Calu3 (cell line): ENCODE measurements around the gene FAM219A. TPM values are rescaled to one million over a fixed set of nuclear protein-coding genes. Genes with fewer than 3 reads are reported as not detected.

Experiments used
- BruUV-seq: library from RNA; stranded (reverse); fragments of 400-500 nt; replicated peaks from 2 replicates; lab custom pipeline; 2021; lab: Mats Ljungman, UMichigan
- CTCF ChIA-PET: fragments of 300-600 bp; sonication (Branson Sonifier 250); formaldehyde crosslinking; loops from one replicate; lab custom pipeline; 2022; ENCODE audit warnings: antibody characterized with exemption; lab: Charles Lee
- DNase-seq: peaks from one replicate; pipeline ENCODE4 v3.0.0; 2022
- H3K27ac Mint-ChIP-seq: one replicate; pipeline ENCODE4 v1.8.0; 2022; ENCODE audit warnings: mixed read lengths; ENCODE audit not compliant: unreplicated experiment
- H3K27me3 Mint-ChIP-seq: one replicate; pipeline ENCODE4 v1.8.0; 2022; ENCODE audit warnings: mixed read lengths; ENCODE audit not compliant: unreplicated experiment
- H3K36me3 Mint-ChIP-seq: one replicate; pipeline ENCODE4 v1.8.0; 2022; ENCODE audit warnings: mild to moderate bottlenecking, moderate library complexity, mixed read lengths; ENCODE audit not compliant: insufficient read depth, unreplicated experiment
- H3K4me1 Mint-ChIP-seq: one replicate; pipeline ENCODE4 v1.8.0; 2022; ENCODE audit warnings: mild to moderate bottlenecking, low read depth, mixed read lengths; ENCODE audit not compliant: unreplicated experiment
- H3K4me3 Mint-ChIP-seq: one replicate; pipeline ENCODE4 v1.8.0; 2022; ENCODE audit warnings: mild to moderate bottlenecking, low read depth, moderate library complexity, mixed read lengths; ENCODE audit not compliant: unreplicated experiment
- H3K9me3 Mint-ChIP-seq: one replicate; pipeline ENCODE4 v1.8.0; 2022; ENCODE audit warnings: low read depth, mixed read lengths; ENCODE audit not compliant: unreplicated experiment
- intact Hi-C: fragments of 100-400 bp; cut with micrococcal nuclease; formaldehyde crosslinking; loops from one replicate; pipeline ENCODE4 v1.10.0; 2022; ENCODE audit not compliant: unreplicated experiment
- total RNA-seq: library from RNA; stranded (reverse); gene quantifications from 2 replicates; pipeline ENCODE4 v1.2.3, GENCODE V29; 2022
- TF ChIP-seq, protein P1 (sequence below): fragments of 200-600 bp; IDR thresholded peaks from one replicate; pipeline ENCODE4 v1.8.0; 2022; ENCODE audit warnings: antibody characterized with exemption; ENCODE audit not compliant: unreplicated experiment

FAM219A gene
- total RNA-seq, 1 experiment from 2014 or later = 13.1 TPM

DNA sequence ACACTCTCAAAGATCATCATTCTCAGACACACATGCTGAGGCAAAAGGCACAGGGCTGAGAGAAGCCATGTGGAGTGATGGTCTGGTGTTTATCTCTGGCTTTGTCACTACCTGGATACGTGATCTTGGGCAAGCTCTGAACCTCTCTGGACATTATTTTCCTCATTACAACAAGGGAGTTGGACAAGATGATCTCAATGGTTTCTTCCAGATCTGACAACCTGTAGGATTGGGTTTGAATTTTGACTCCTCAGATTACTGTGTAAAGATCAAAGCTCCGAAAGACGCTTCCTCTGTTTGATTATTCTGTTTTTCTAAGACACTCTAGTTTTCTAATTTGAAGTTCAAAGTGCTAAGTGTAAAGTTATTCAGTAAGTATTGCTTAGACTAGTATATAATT, 109.0 kb downstream of the FAM219A start:
- BruUV-seq = no TSS peak
- CTCF ChIA-PET = no interaction called here
- H3K36me3 Mint-ChIP-seq = no peaks in the 10 kb centered on the region

More for the DNA sequence above, 109.0 kb downstream of the FAM219A start:
- H3K9me3 Mint-ChIP-seq = no peaks in the 10 kb centered on the region
- DNase-seq = no peak
- H3K4me1 Mint-ChIP-seq = no peaks in the 10 kb centered on the region
- TF ChIP-seq, protein P1, sequence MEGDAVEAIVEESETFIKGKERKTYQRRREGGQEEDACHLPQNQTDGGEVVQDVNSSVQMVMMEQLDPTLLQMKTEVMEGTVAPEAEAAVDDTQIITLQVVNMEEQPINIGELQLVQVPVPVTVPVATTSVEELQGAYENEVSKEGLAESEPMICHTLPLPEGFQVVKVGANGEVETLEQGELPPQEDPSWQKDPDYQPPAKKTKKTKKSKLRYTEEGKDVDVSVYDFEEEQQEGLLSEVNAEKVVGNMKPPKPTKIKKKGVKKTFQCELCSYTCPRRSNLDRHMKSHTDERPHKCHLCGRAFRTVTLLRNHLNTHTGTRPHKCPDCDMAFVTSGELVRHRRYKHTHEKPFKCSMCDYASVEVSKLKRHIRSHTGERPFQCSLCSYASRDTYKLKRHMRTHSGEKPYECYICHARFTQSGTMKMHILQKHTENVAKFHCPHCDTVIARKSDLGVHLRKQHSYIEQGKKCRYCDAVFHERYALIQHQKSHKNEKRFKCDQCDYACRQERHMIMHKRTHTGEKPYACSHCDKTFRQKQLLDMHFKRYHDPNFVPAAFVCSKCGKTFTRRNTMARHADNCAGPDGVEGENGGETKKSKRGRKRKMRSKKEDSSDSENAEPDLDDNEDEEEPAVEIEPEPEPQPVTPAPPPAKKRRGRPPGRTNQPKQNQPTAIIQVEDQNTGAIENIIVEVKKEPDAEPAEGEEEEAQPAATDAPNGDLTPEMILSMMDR = no peak
- intact Hi-C loops = no loop called here
- H3K27me3 Mint-ChIP-seq = no peaks in the 10 kb centered on the region
- no peak overlapping the region for H3K4me3 Mint-ChIP-seq
- H3K27ac Mint-ChIP-seq = no peak overlapping the region

Other genes starting within 250 kb of the FAM219A start
- gene KIF24, start 129.3 kb downstream of the FAM219A start, total RNA-seq = 4.1 and 4.2 TPM in 2 replicates
- gene NUDT2, start 129.0 kb downstream of the FAM219A start, total RNA-seq = 10.1 and 12.2 TPM in 2 replicates
- gene MYORG, start 81.7 kb downstream of the FAM219A start, total RNA-seq = 11.5 and 12.5 TPM in 2 replicates
- gene DNAI1, start 235 bp upstream of the FAM219A start, total RNA-seq = not detected in 2 replicates
- gene ENHO, start 64.4 kb upstream of the FAM219A start, total RNA-seq = not detected in 2 replicates
- 0.44 TPM in 1 of 2 replicates, not detected in the other for gene CNTFR, start 131.2 kb upstream of the FAM219A start, total RNA-seq
- 17.6 and 19.9 TPM in 2 replicates for gene RPP25L, start 153.5 kb upstream of the FAM219A start, total RNA-seq
- 50.8 and 51.8 TPM in 2 replicates for gene DCTN3, start 161.9 kb upstream of the FAM219A start, total RNA-seq
- not detected in 2 replicates for gene ARID3C, start 170.5 kb upstream of the FAM219A start, total RNA-seq
- gene SIGMAR1, start 179.2 kb upstream of the FAM219A start, total RNA-seq = 65.6 and 80.1 TPM in 2 replicates
- gene GALT, start 188.1 kb upstream of the FAM219A start, total RNA-seq = 25.7 and 26.6 TPM in 2 replicates
- 6.8 and 8.7 TPM in 2 replicates for gene IL11RA, start 193.6 kb upstream of the FAM219A start, total RNA-seq
- gene CCL27, start 204.1 kb upstream of the FAM219A start, total RNA-seq = not detected in 2 replicates
- gene CCL19, start 232.7 kb upstream of the FAM219A start, total RNA-seq = not detected in 2 replicates